NCI-H226 (cell line): ENCODE measurements around the gene SCN4B.
A peak's percentile ranks its signal among the peaks of the same experiment; 100 is the strongest.
"Not testable (repeated sequence)": the region's sequence is repeated elsewhere in the genome, so short reads cannot be mapped to it uniquely, and the experiment has no call there.

ENCODE experiments used
- DNase-seq: peaks from one replicate; pipeline ENCODE4 v3.0.0-alpha.2; 2015

SCN4B gene, protein sequence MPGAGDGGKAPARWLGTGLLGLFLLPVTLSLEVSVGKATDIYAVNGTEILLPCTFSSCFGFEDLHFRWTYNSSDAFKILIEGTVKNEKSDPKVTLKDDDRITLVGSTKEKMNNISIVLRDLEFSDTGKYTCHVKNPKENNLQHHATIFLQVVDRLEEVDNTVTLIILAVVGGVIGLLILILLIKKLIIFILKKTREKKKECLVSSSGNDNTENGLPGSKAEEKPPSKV

DNA sequence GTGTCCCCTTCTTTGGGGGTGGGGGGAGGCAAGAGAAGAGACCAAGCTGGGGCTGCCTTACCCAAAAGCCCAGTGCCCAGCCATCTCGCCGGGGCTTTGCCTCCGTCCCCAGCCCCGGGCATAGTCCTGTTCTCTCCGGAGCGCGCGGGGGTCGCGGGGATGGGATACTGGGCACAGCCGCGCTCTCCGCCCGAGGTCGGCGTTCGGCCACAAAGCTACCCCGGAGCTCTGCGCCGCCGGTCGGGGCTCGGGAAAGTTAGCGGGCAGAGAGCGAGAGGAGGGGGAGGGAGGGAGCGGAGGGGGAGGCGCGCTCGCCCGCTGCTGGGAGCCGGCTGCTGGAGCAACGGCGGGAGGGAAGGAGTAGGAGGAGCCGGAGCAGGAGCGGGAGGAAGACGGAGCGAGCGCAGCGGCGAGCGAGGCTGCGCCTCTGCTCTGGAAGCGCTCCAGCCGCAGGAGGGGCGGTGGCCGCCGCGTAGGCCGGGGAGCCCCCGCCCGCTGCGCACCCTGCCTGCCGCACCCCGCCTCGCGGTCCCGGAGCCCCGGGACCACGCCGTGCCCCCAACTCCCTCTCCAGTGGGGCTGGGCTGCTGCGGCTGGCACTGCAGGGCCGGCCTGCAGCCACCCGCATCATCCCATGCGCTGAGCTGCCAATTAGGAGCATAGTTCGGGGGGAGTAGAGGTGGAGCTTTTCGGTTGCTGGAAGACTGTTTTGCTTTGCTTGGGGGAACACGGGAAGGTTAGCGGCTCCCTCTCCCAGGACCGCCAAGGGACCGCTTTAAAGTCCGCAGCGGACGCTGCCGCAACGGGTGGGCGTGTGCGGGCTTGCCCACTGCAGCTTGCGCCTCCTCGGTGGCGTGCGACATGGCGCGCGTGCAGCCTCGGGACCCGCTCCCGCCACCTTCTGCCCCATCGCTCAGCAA is at the start of gene SCN4B:
Gene SCN4B, minus strand, starts transcription at position 272 of the 920 bp plus-strand sequence. Its CDS starts 150 bp downstream, at position 122.
- peak; percentile 60 for DNase-seq

DNA sequence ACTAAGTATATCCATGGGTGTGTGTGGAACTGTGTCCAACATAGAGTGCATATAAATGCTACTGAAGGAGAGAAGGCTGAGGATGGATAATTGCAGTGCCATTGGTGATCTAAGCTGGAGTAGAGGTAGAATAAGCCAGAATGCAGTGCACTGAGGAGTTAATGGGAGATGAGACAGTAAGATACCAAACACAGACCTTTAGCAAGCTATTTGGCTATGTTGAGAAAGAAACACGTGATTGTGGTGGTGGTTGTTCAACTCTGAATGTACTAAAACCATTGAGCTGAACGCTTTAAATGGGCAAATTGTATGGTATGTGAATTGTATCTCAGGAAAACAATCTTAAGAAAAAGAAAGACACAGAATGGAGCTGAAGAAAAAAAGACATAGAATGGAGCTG is 49.3 kb upstream of the SCN4B start:
- DNase-seq, result no peak

DNA sequence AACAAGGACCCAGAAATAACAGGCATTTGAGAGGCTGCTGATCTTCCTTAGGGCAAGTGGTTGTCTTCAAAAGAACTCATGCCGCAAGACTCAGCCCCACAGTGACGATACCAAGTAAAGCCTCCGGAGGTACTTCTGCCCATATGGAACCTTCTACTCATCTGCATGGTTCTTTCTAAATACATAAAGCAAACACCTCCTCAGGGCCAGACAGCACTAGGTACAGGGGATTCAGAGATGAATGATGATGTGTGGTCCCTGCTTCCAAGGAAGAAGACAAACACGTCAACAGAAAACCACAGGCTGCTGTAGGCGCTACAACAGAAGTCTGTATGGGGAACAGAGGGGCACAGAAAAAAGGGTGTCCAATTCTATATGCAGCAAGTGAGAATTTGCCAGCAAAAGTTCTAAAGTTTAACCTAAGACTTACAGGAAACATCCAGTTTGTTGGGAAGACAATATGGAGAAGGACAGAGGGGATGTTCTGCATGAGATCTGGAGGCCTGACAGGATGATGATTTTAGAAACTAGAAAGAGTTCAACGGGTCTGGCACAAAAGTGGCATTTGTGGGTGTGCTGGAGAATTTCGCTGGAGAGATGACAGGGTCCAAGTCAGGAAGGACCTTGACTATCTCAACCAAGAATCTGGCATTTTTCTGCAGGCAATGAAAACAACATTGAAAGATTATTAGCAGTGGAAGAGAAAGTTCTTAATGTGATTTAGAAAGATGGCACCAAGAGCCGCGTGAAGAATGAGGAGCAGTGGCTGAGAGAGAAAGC is 48.5 kb upstream of the SCN4B start:
- DNase-seq, result no peak

DNA sequence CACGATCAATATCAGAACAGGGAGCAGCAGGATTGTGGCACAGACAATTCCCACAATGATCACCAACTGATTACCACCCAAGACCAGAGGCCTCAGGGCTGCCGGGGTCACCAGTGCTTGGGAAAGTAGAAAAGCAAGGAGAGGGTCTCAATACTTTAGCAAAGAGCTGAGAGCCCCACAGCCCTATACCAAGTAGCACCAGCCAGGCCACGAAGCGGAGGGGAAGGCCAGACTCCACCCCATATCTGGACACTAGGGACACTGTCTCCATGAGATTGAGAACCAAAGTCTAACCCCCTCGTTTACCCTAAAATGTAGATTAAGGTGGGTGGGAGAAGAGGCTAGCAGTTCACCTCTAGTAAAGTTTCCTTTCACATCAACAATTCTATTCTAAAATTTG is 47.9 kb upstream of the SCN4B start:
- DNase-seq, result no peak

DNA sequence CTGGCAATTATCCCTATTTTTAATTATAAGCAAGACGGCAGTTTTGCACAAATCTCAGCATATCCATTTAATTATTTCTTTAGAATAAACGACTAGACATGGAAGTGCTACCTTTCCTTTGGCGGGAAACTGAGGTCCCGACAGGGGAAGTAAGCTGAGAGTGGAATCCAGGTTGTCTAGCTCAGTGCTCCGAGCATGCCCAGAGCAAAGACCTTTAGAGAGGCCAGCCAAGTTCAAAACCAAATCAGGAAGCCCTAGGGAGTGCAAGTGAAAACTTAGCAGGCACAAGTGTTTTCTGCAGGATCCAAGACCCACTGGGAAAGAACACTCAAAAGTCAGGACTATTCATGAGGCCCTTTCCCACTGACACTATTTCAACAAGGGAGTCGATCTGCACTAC is 46.5 kb upstream of the SCN4B start:
- DNase-seq, result no peak

DNA sequence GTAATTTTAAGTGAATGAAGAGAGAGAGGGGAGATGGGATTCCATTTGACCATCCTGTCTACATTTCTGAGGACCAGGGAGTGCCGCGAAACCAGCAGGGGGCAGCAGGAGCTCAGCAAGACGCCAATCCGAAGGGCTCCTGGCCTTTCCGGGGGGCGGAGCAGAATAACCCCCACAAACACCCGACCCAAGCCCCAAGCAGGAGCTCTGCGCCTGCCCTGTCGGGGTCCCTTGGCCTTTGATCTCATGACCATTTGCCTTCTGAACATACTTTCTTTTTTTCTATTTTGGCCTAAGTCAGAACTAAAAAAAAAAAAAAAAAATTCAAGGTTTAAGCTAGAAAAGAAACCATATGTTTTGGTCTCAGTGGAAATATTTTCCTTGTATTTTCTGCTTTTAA is 45.7 kb upstream of the SCN4B start:
- peak; percentile 55 for DNase-seq

DNA sequence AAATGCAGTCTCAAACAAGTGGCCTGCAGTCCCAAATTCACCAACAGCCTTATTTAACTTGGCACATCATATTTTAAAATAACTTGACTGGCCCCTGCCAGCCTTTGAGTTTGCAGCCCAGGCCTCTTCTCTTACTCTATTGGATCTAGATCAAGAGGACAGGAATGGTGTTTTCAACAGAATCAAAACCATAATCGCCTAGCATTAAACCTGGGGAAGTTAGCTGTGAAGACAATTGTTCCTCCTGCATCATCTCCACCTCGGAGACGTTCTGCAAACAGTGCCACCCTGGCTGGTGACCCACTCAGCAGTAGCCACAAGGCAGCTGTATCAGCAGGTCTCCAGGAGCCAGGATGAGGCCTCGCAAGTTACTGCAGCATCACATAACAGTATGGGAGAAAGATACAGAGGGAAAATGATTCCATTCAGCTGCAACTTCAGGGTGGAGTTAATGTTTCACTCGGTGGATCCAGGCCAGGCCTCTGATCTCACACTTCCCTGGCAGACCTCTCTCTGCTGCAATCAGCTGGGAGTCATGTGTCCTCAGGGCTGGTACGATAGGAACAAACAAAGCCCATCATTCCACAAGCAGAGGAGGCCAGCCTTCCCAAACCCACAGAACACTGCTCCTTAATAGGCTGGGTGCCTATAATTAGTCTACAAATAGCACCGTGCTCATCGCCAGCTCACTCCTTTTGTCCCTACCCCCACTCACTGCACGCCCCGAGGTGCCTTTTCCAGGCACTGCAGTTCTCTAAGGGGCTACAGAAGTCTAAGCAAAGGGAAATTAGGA is 42.4 kb upstream of the SCN4B start:
- peak; percentile 80 for DNase-seq

DNA sequence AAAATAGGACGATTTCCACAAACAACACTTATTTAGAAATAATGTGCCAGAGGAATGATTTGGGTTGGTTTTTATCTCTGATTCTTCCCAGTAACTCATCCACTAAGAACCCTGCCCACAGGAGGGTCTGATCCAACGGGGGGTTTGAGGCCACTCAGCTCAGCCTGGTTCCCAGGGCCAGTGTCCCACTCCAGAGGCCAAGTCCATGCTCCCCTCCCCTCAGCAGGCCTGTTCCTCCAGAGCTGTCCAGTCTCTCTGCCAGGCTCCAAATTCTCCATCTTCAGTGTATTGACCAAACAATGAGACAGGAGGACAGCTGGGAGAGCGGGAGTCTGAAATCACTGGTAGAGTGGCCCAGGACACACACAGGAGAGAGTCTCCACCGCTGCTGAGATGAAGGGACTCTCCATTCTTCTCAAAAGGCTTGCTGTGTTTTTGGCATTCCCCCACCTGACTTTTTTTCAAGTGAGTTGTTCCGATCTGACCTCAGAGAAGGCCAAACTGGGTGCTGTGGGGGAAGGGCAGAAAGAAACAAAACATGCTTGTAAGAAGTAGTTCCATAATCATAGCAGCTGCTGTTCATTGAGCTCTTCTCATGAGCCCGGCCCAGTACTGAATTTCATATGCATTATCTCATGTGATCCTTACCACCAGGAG is 41.4 kb upstream of the SCN4B start:
- no peak for DNase-seq

DNA sequence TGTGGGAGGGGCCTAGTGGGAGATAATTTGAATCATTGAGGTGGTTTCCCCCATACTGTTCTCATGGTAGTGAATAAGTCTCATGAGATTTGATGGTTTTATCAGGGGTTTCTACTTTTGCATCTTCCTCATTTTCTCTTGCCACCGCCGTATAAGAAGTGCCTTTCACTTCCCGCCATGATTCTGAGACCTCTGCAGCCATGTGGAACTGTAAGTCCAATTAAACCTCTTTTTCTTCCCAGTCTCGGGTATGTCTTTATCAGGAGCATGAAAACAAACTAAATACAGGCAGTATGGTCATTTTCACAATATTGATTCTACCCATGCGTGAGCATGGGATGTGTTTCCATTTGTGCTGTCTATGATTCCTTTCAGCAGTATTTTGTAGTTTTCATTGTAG is 40.2 kb upstream of the SCN4B start:
- not testable (repeated sequence) for DNase-seq

DNA sequence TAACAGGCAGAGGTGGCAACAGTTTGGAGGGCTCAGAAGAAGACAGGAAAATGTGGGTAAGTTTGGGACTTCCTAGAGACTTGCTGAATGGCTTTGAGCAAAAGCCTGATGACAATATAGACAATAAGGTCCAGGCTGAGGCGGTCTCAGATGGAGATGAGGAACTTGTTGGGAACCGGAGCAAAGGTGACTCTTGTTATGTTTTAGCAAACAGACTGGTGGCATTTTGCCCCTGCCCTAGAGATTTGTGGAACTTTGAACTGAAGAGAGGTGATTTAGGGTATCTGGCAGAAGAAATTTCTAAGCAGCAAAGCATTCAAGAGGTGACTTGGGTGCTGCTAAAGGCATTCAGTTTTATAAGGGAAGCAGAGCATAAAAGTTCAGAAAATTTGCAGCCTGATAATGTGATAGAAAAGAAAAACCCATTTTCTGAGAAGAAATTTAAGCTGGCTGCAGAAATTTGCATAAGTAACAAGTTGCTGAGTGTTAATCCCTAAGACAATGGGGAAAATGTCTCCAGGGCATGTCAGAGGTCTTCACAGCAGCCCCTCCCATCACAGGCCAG is 38.4 kb upstream of the SCN4B start:
- not testable (repeated sequence) for DNase-seq

DNA sequence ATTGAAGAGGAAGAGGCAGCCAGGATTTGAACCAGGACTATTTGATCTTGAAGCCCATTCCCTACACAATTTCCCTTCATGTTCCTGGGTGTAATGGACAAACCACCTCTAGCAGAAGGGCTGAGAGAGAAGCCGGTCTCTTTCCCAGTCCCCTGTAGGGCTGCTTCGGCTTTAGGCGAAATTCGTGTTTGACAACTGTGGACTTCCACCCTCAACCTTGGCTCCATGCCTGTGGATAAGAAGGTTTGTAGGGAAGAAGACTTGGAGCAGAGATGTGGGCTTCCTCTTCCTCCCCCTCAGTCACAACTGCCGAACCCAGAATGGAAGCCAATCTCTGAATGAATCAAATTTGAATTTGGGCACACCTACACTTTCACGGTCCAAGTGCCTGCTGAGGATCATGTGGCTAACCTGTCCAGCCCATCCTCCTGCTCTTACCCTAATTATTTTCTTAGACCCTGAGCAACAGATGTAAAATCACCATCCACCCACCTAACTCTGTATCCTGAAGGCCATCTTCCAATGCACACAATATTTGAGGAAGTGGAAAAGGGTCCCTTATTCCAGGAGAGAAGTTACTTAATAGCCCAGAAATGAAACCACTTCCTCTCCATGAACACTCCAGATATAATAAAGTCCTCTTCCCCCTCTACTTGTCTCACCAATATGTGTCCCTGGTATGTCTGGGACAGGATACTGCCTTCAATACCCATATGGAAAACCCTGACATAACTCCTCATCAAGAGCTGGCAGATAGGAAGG is 33.9 kb upstream of the SCN4B start:
- DNase-seq, result no peak

DNA sequence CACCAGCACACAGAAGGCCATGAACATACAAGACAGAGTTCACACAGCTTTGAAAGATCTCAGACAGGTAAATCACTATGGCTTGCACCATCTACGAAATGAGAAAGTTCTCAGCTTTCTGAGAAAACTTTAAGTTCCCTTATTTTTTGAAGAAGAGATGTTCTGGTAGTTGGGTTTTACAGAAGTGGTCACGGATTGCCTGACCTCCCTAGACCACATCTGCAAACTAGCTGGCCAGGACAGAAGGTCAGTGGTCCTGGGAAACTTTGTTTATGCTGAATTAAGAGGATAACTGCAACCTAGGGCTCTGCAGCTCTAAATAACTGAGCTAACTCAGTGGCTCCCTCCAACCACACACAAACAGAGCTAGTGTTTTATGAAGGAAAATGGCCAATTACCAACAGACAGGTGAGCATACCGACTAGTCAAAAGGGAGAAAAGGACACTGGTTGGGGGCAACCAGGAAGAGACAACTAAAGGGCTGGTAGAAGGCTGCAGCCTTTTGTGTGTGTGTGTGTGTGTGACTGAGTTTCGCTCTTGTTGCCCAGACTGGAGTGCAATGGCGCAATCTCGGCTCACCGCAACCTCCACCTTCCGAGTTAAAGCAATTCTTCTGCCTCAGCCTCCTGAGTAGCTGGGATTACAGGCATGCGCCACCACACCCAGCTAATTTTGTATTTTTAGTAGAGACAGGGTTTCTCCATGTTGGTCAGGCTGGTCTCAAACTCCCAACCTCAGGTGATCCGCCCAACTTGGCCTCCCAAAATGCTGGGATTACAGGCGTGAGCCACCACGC is 32.4 kb upstream of the SCN4B start:
- DNase-seq, result no peak

DNA sequence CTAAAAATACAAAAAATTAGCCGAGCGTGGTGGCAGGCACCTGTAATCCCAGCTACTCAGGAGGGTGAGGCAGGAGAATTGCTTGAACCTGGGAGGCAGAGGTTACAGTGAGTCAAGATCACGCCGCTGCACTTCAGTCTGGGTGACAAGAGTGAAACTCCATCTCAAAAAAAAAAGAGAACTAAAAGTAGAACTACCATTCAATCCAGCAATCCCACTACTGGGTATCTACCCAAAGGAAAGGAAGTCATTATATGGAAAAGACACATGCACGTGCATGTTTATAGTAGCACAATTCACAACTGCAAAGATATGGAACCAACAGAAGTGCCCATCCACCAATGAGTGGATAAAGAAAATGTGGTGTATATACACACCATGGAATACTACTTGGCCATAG is 31.1 kb upstream of the SCN4B start:
- DNase-seq, result not testable (repeated sequence)

DNA sequence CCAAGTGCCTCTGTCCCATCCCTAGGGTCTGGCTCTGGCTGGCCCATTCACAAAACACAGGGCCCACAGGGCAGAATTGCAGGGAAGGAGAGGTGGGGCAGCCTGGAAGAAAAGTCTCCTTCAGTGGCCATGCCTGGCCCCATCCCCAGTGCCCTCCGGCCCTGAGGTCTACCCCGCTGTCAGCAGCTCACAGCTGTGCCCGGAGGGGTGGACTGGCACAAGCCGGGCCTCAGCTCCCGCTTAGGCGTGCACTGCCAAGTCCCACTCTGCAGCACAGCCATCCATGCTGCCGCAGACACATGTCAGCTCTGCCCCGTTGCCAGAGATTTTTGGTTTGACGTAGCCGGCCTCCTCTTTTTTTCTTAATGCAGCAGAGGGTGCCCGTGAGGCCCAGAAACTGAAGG is 27.7 kb upstream of the SCN4B start:
- no peak for DNase-seq

DNA sequence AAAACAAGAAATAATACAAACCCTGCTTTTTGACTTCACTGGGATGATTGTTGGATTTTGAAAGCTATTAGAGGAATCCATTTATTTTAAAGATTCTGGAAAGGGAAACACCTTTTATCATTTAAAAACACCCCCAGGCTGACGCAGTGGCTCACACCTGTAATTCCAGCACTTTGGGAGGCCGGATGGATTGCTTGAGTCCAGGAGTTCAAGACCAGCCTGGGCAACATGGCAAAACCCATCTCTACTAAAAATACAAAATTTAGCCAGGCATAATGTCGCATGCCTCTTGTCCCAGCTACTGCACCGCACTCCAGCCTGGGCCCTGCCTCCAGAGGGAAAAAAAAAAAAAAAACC is 24.1 kb upstream of the SCN4B start:
- DNase-seq, result no peak

DNA sequence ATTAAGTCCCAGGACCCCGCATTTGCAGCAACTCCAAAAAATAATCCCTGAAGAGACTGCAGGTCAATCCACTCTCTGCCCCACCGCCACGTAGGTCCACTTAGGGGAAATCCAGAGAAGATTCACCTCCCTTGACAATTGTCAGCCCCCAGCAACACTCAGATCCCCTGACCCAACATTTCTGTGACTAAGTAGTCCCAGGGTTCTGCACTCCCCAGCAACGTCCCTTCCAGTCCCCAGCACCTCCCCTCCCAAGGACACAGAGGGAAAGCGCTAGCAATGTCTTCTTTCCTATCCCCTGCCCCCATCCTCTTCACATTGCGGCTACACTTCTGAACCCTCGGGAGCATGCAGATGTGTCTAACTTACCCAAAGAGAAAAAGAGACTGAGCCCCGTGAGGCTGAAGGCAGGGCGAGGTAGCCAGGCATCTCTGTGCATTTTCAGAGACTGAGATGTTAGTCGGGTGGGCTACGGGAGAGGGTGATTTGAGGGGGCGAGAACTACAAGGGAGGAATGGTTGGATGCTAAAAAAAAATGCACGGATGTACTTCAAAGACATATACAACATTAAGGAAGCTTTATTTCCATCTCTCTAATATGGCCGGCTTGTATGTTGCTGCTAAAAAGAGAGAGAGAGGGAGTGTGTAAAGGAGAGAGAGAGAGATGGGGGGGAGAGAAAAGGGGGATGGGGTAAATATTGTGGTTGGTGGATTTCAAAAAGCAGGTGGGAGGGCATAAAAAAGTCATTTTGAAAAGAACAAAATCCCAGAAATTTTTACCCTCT is 23.6 kb upstream of the SCN4B start, which contains the start of gene SCN2B:
Gene SCN2B, minus strand, starts transcription at position 647 of the 785 bp plus-strand sequence. Its CDS starts 208 bp downstream, at position 439.
- DNase-seq, result no peak

DNA sequence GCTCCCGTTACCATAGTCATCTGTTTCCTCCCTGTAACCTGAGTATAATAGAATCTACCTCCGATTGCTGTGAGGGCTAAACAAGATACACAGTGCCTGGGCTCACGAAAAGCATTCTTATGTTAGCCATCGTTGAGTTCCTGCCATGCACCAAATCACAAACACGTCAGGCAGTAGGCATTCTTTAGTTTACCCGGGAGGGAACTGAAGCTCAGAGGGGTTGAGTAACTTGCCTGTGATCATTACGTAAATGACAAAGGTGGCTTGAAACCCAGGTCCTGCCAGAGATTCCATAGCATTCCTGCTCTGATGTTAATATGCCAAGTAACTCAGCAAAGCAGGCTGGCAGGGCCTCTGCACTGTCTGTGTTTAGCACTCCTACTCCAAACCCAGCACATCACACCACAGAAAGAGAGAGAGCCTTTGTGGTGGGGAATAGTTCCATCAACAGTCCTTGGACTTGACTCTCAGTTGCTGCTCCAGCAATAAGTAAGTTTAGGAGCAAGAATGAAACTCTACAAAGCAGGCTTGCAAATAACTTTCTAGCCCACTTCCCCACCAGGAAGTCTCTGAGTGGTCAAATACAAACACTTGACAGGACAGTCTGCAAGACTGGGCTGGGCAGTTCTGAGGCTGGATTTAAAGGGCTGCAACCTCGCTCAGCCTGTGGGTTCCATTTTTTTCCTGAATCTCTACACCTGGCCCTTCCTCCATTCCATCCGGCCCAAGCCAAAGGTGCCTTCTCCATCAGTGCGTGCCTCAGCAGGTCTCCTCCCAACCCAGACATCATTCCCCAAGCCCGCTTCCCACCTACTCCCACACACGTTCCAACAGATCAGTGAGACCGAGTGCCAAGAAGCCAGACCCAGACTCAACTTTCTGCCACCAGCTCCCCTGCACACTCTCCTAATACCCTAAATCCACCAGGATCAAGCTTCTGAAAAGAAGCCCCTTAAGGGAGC is 22.7 kb upstream of the SCN4B start:
- no peak for DNase-seq

DNA sequence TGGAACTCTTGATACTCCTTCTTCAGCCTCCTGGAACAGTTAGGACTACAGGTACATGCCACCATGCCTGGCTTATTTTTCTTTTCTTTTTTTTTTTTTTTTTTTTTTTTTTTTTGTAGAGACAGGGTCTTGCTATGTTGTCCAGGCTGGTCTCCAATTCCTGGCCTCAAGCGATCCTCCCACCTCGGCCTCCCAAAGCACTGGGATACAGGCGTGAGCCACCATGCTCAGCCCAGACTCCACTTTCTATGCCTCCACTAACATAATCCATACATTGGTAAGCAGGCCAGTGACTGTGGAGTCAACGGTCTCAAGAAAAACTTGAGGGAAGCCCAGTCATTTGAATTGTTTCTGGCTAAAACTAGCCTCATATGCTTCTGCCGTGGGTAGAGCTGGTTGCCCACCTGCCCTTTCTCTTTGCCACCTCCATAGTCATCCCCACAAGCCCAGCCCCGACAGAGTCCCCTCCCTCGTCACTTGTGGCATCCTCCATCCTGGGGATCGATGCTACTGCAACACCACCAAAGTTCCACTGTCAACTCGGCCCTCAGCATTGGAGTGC is 21.5 kb upstream of the SCN4B start:
- DNase-seq, result no peak
